Stimulated activated CD8-positive, alpha-beta memory T cell treated with anti-CD3 and anti-CD28 coated beads, Interleukin-15, amount 100 ng/mL, for 1 hour (primary cell): ENCODE data around the gene TSPAN18.

Source experiments
- DNase-seq: peaks from one replicate; pipeline ENCODE4 v3.0.0-alpha.2; 2020; ENCODE audit warnings: low read depth

TSPAN18 gene, protein sequence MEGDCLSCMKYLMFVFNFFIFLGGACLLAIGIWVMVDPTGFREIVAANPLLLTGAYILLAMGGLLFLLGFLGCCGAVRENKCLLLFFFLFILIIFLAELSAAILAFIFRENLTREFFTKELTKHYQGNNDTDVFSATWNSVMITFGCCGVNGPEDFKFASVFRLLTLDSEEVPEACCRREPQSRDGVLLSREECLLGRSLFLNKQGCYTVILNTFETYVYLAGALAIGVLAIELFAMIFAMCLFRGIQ

DNA sequence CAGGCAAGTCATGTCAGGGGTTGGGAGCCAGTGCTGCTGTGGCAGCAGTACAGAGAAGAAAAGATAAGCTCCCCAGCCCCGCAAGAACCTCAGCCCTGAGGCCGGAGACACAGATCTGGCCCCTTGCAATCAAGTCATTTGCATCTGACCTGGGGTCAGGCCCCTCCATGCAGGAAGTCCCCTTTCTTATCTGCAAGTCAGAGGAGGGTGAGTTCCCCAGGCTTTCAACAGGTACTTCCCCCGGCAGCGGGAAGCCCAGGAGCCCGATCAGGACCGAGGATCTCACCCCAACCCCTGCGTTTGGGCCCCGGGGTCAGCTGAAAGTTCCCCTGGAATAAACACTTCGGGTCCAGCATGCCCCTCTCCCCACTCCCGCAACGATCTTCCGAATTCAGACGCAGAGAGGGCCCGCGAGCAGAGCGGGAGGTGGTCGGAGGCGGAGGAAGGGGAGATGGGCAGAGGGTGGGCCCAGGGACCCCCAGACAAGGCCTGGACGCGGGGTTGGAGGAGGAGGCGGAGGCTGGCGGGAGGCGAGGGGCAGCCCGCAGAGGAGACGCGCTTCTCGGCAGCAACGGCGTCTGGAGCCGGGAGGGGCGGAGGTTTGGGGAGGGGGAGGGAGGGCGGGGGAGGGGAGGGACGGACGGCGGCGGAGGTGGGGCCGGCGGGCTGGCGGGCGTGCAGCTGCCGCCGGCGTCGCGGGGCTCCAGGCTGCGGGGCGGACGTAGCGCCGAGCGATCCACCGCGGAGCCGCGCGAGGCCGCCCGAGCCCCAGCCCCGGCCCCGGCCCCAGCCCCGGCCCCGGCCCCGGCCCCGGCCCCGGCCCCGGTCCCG, at the start of gene TSPAN18:
Gene TSPAN18, plus strand, starts transcription at position 680 of the 831 bp plus-strand sequence. CDS start 179,455 bp downstream, outside the sequence.
- no peak for DNase-seq

DNA sequence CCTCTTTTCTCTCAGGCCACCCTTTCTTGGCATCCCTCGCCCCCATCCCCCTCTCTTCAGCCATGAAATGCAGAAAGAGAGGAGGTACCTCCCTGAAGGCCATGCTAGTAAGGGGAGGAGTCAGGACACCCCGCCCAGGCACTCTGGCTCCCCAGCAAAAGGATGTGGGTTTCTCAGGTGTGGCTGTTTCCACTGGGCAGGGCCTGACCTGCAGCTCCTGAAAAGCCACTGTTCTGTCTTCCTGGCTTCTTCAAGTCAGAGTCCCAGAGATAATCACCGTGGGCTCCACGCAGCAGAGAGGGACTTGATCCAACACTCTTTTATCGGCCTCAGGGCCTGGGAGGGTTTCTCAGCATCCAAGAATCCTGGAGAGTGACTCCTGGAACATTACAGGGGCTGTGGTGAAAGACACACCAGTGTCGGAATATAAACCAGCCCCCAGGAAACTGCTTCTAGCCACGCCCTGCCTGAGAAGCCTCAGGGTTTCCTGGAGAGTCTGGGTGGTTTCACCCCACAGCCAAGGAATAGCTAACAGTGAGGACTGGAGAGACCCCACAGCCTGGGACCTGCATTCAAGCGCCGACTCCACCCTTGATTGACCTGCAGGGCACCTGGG, 45.7 kb upstream of the TSPAN18 start:
- DNase-seq = no peak

- no peak for DNase-seq
Observed at GRCh38 chr11:44681698-44682097, 45.1 kb upstream of the TSPAN18 start.

- no peak for DNase-seq
Observed at GRCh38 chr11:44684859-44685281, 41.9 kb upstream of the TSPAN18 start.

GRCh38 chr11:44687388-44687787, 39.4 kb upstream of the TSPAN18 start:
- no peak for DNase-seq

GRCh38 chr11:44689265-44689664, 37.5 kb upstream of the TSPAN18 start:
- DNase-seq = no peak

DNA sequence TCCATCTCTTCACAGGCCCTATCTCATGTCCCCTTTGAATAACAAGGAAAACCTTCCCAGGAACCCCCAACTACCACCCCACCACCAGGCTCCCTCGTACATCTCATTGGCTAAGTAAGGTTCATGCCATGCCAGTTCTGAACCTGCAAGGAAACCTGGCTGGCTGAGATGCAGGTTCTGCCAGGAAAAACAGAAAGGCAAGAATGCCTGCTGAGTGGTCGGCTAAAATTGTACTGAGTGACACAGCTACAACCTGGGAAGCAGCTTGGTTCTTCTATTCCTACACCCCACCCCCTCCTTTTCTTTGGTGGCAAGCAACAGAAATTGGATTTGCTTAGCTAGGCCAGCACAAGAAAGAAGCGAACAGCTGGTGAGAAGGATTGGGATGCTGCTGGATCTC, 36.1 kb upstream of the TSPAN18 start:
- no peak for DNase-seq

GRCh38 chr11:44692460-44692859, 34.3 kb upstream of the TSPAN18 start:
- no peak for DNase-seq

- no peak for DNase-seq
Observed at GRCh38 chr11:44693654-44694119, 33.1 kb upstream of the TSPAN18 start.

GRCh38 chr11:44694443-44694842, 32.3 kb upstream of the TSPAN18 start:
- DNase-seq = no peak

GRCh38 chr11:44695169-44695833, 31.5 kb upstream of the TSPAN18 start:
- no peak for DNase-seq

GRCh38 chr11:44698252-44698912, 28.4 kb upstream of the TSPAN18 start:
- DNase-seq = no peak

DNA sequence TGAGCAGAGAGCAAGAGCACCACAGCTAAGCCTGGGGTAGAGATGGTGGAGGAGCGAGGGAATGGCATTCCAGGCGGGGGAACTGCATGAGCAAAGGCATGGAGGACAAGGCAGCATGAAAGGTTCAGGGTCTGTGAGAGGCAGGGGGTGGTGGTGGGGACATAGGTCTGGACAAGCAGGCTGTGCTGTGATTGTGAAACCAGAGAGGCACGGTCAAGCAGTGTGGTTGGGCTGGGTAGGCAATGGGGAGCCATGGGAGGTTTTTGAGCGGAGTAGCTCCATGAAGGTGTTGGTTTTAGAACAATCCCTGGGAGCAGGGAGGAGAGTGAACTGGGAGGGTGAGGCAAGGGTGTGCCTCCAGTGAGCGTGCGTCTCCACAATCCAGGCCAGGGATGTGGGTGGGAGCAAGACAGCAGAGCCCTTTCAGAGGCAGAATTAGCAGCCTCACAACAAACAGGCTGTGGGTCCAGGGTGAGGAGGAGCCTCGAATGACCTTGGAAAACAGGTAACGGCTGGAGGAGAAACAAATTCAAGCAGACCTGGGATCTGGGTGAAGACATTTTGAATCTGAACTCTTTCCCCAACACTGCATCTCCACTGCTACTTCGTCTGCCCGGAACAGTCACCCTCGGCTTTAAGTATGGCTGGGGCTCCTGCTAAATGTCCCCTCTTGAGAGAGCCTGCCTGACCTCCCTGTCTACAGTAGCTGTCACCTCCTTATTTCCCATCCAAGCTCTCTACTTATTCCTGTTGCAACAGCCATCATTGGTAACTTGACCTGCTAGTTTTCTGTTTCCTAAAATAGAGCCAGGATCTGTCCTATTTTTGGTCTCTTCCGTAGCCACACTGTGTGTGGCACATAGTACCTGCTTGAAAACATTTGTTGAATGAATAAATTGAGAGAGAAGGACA, 27.0 kb upstream of the TSPAN18 start:
- DNase-seq = no peak

- DNase-seq = no peak
Observed at GRCh38 chr11:44701276-44701675, 25.5 kb upstream of the TSPAN18 start.

DNA sequence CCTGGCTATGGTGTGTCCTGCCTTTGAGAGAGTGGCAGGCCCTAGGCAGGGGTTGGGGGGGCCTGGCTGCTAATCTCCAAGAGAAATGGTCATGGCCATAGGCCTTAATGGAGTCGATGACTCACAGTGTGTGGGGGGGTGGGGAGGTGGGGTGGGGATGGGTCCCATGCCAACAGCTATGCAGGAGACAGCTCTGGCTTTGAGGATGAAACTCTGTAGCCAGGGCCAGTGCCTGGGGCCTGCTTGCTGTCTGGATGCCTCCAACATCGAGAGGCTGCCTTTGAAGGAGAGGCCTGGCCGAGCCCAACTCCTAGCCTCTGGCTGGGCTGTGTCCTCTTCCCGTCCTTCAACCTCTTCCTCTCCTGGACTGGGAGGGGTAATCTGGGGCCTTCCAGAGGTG, 23.9 kb upstream of the TSPAN18 start:
- no peak for DNase-seq

GRCh38 chr11:44707094-44707493, 19.7 kb upstream of the TSPAN18 start:
- DNase-seq = no peak

- no peak for DNase-seq
Observed at GRCh38 chr11:44708009-44708408, 18.8 kb upstream of the TSPAN18 start.

GRCh38 chr11:44708523-44709280, 18.1 kb upstream of the TSPAN18 start:
- no peak for DNase-seq

DNA sequence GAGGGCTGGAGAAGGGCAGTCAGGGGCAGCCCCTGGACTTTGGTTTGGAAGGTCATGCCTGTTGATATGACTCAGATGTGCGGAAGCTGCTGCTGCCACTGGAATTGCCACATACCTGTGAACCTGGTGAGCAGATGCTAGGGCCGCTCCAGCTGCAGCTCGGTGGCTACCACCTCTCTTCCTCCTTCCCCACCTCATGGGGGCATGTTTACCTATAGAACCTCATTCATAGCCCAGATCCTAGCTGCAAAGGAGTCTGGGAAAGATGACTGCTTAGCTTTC, 17.5 kb upstream of the TSPAN18 start:
- no peak for DNase-seq

- DNase-seq = no peak
Observed at GRCh38 chr11:44709966-44710365, 16.8 kb upstream of the TSPAN18 start.
